Panc1 (cell line): ENCODE data around the gene P2RY6. TPM values are rescaled to one million over a fixed set of nuclear protein-coding genes. Genes with fewer than 3 reads are reported as not detected.

ENCODE experiments used
- ATAC-seq: fragments of 200-7000 bp; cut with Tn5 transposase; 2 replicates; pipeline ENCODE4 v1.9.1; 2020; ENCODE audit warnings: mild to moderate bottlenecking, moderate library complexity
- BruUV-seq: library from RNA; stranded (reverse); fragments of 400-500 nt; replicated peaks from 2 replicates; lab custom pipeline; 2021; lab: Mats Ljungman, UMichigan
- CTCF ChIA-PET: fragments of 300-600 bp; sonication (Branson Sonifier 250); formaldehyde crosslinking; loops from one replicate; lab custom pipeline; 2022; ENCODE audit warnings: antibody characterized with exemption; lab: Charles Lee
- POLR2A ChIA-PET: fragments of 300-600 bp; sonication (Branson Sonifier 250); formaldehyde crosslinking; loops from one replicate; lab custom pipeline; 2022; ENCODE audit warnings: antibody characterized with exemption; lab: Charles Lee
- DNase-seq: peaks from one replicate; pipeline ENCODE4 v3.0.0-alpha.2; 2010; ENCODE audit warnings: low read depth, low spot score
- H3K27ac ChIP-seq: 2 replicates; pipeline ENCODE4 v1.5.1; 2011; ENCODE audit warnings: mild to moderate bottlenecking, low read length, inconsistent platforms
- H3K27me3 ChIP-seq: fragments of 200-500 bp; sonication (Bioruptor generic); 2 replicates; pipeline ENCODE4 v1.6.0; 2014; ENCODE audit warnings: low read length, inconsistent platforms; ENCODE audit not compliant: control insufficient read depth, insufficient read depth
- H3K36me3 ChIP-seq: fragments of 200-500 bp; sonication (Bioruptor generic); 2 replicates; pipeline ENCODE4 v1.5.1; 2014; ENCODE audit warnings: inconsistent platforms, mild to moderate bottlenecking, low read length, moderate library complexity; ENCODE audit not compliant: control insufficient read depth, insufficient read depth
- H3K4me1 ChIP-seq: 2 replicates; pipeline ENCODE4 v1.5.1; 2011; ENCODE audit warnings: inconsistent platforms, mild to moderate bottlenecking, low read length, moderate library complexity; ENCODE audit not compliant: control insufficient read depth, insufficient read depth
- H3K4me3 ChIP-seq, 2 experiments: 2 replicates each; pipeline ENCODE4 v1.5.1; 2011 to 2012; ENCODE audit warnings: low read depth in 2 of 2, low read length in 2 of 2, mild to moderate bottlenecking in 2 of 2, inconsistent platforms in 1 of 2, moderate library complexity in 1 of 2
- H3K9me3 ChIP-seq: fragments of 200-500 bp; sonication (Bioruptor generic); 2 replicates; pipeline ENCODE4 v1.5.1; 2014; ENCODE audit warnings: low read depth, mild to moderate bottlenecking, inconsistent platforms, low read length, moderate library complexity; ENCODE audit not compliant: control insufficient read depth, insufficient read depth
- POLR2AphosphoS5 ChIP-seq: IDR thresholded peaks from 2 replicates; pipeline ENCODE4 v1.6.1; 2012; ENCODE audit warnings: mild to moderate bottlenecking, low read depth, low read length, moderate library complexity
- SIN3A ChIP-seq: IDR thresholded peaks from 2 replicates; pipeline ENCODE4 v1.6.1; 2012; ENCODE audit warnings: low read depth, mild to moderate bottlenecking, low read length, moderate library complexity, borderline replicate concordance; ENCODE audit not compliant: insufficient read depth
- TCF7L2 ChIP-seq: IDR thresholded peaks from 2 replicates; pipeline ENCODE4 v1.6.1; 2011; ENCODE audit warnings: mild to moderate bottlenecking, low read depth, low read length, inconsistent platforms
- in situ Hi-C: cut with HindIII; loops from 2 replicates; pipeline ENCODE4 v1.10.0; 2016; ENCODE audit warnings: low sequenced_read_pairs, low pct_unique_long_range_greater_than_20kb
- intact Hi-C: fragments of 100-400 bp; cut with micrococcal nuclease; formaldehyde crosslinking; loops from one replicate; pipeline ENCODE4 v1.10.0; 2022; ENCODE audit not compliant: unreplicated experiment
- total RNA-seq: library from RNA; stranded (reverse); gene quantifications from one replicate; pipeline ENCODE4 v1.2.1, GENCODE V29; 2021; ENCODE audit not compliant: unreplicated experiment
- TF ChIP-seq, protein P1 (sequence below), 2 experiments: IDR thresholded peaks; 2 replicates each; pipeline ENCODE4 v1.6.1; 2011 to 2012; ENCODE audit warnings: low read depth in 2 of 2, control low read depth in 1 of 2, low read length in 1 of 2, mild to moderate bottlenecking in 1 of 2, moderate library complexity in 1 of 2; ENCODE audit not compliant: insufficient read depth in 1 of 2
- TF ChIP-seq, protein P2 (sequence below): fragments of 450-650 bp; IDR thresholded peaks from 2 replicates; pipeline ENCODE4 v1.5.1; 2017; ENCODE audit warnings: mild to moderate bottlenecking

The P2RY6 gene
- total RNA-seq, 1 experiment from 2014 or later = 0.59 TPM

DNA sequence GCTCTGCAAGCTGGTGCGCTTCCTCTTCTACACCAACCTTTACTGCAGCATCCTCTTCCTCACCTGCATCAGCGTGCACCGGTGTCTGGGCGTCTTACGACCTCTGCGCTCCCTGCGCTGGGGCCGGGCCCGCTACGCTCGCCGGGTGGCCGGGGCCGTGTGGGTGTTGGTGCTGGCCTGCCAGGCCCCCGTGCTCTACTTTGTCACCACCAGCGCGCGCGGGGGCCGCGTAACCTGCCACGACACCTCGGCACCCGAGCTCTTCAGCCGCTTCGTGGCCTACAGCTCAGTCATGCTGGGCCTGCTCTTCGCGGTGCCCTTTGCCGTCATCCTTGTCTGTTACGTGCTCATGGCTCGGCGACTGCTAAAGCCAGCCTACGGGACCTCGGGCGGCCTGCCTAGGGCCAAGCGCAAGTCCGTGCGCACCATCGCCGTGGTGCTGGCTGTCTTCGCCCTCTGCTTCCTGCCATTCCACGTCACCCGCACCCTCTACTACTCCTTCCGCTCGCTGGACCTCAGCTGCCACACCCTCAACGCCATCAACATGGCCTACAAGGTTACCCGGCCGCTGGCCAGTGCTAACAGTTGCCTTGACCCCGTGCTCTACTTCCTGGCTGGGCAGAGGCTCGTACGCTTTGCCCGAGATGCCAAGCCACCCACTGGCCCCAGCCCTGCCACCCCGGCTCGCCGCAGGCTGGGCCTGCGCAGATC lies 37.5 kb upstream of the P2RY6 start:
- CTCF ChIA-PET = no interaction called here
- ATAC-seq = no peak
- Histone ChIP-seq H3K27ac (no peak overlapping the region), H3K4me3 (no peak overlapping the region), H3K9me3 (no peaks in the 10 kb centered on the region), H3K36me3 (no peaks in the 10 kb centered on the region), H3K4me1 (no peaks in the 10 kb centered on the region), H3K27me3 (no peaks in the 10 kb centered on the region)
- intact Hi-C loops = no loop called here
- no peak for DNase-seq
- no TSS peak for BruUV-seq
- POLR2A ChIA-PET = no interaction called here
- TF ChIP-seq POLR2AphosphoS5 = no peak
- TF ChIP-seq SIN3A = no peak
- TF ChIP-seq, protein P1, sequence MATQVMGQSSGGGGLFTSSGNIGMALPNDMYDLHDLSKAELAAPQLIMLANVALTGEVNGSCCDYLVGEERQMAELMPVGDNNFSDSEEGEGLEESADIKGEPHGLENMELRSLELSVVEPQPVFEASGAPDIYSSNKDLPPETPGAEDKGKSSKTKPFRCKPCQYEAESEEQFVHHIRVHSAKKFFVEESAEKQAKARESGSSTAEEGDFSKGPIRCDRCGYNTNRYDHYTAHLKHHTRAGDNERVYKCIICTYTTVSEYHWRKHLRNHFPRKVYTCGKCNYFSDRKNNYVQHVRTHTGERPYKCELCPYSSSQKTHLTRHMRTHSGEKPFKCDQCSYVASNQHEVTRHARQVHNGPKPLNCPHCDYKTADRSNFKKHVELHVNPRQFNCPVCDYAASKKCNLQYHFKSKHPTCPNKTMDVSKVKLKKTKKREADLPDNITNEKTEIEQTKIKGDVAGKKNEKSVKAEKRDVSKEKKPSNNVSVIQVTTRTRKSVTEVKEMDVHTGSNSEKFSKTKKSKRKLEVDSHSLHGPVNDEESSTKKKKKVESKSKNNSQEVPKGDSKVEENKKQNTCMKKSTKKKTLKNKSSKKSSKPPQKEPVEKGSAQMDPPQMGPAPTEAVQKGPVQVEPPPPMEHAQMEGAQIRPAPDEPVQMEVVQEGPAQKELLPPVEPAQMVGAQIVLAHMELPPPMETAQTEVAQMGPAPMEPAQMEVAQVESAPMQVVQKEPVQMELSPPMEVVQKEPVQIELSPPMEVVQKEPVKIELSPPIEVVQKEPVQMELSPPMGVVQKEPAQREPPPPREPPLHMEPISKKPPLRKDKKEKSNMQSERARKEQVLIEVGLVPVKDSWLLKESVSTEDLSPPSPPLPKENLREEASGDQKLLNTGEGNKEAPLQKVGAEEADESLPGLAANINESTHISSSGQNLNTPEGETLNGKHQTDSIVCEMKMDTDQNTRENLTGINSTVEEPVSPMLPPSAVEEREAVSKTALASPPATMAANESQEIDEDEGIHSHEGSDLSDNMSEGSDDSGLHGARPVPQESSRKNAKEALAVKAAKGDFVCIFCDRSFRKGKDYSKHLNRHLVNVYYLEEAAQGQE (IDR thresholded peaks at IDR 0.05; ENCODE audit: insufficient read depth in 1 of 2, low read depth in 2 of 2, low read length in 1 of 2) = no peak
- TF ChIP-seq, protein P2, sequence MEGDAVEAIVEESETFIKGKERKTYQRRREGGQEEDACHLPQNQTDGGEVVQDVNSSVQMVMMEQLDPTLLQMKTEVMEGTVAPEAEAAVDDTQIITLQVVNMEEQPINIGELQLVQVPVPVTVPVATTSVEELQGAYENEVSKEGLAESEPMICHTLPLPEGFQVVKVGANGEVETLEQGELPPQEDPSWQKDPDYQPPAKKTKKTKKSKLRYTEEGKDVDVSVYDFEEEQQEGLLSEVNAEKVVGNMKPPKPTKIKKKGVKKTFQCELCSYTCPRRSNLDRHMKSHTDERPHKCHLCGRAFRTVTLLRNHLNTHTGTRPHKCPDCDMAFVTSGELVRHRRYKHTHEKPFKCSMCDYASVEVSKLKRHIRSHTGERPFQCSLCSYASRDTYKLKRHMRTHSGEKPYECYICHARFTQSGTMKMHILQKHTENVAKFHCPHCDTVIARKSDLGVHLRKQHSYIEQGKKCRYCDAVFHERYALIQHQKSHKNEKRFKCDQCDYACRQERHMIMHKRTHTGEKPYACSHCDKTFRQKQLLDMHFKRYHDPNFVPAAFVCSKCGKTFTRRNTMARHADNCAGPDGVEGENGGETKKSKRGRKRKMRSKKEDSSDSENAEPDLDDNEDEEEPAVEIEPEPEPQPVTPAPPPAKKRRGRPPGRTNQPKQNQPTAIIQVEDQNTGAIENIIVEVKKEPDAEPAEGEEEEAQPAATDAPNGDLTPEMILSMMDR = no peak
- TF ChIP-seq TCF7L2 = no peak
- in situ Hi-C loops = no loop called here

GRCh38 chr11:73235236-73235786 lies 36.8 kb upstream of the P2RY6 start:
- ATAC-seq = no peak
- CTCF ChIA-PET = interaction anchor here (0.7 to 0.8 kb wide), 2 partner anchors 10 to 22 kb away, joined by 3 read pairs; no protein-coding TSS in a partner anchor
- BruUV-seq = no TSS peak

More at GRCh38 chr11:73235236-73235786, 36.8 kb upstream of the P2RY6 start:
- TF ChIP-seq, protein P1 (IDR thresholded peaks at IDR 0.05; ENCODE audit: insufficient read depth in 1 of 2, low read depth in 2 of 2, low read length in 1 of 2) = no peak
- no peak for TF ChIP-seq SIN3A
- TF ChIP-seq, protein P2 = no peak
- no peak for TF ChIP-seq POLR2AphosphoS5
- no peak for TF ChIP-seq TCF7L2
- no peak for DNase-seq
- Histone ChIP-seq H3K9me3 (no peaks in the 10 kb centered on the region), H3K4me1 (no peaks in the 10 kb centered on the region), H3K4me3 (no peak overlapping the region), H3K27ac (no peak overlapping the region), H3K36me3 (no peaks in the 10 kb centered on the region), H3K27me3 (no peaks in the 10 kb centered on the region)
- in situ Hi-C loops = no loop called here
- intact Hi-C loops = no loop called here
- POLR2A ChIA-PET = interaction anchor here (0.5 to 0.6 kb wide), 2 partner anchors 65 to 72 kb away, joined by 3 to 6 read pairs; no protein-coding TSS in a partner anchor
